ENCODE measurements around the gene PRCP.

Gene PRCP

GRCh38 chr11:82818409-82819043, 81.7 kb downstream of the PRCP start:
- H4K20me1 ChIP-seq (ENCODE audit: low read depth, low read length): no peaks in the 10 kb centered on the region
- H3K79me2 ChIP-seq (ENCODE audit: insufficient read depth, low read length): no peaks in the 10 kb centered on the region
- no peaks in the 10 kb centered on the region for H3K9me2 ChIP-seq (replicated peaks; ENCODE audit: insufficient read depth, low read length)
- no peak overlapping the region for H3K4me3 ChIP-seq (ENCODE audit: insufficient read depth, low read length, poor library complexity, severe bottlenecking)
- H3K4me2 ChIP-seq (ENCODE audit: low read depth, low read length, poor library complexity, severe bottlenecking): no peak overlapping the region
- no peaks in the 10 kb centered on the region for H3K9me3 ChIP-seq (ENCODE audit: insufficient read depth, low read length)
- no peak for TF ChIP-seq EZH2phosphoT487 (conservative IDR thresholded peaks at IDR 0.05; ENCODE audit: low read length)
- TF ChIP-seq CTCF (IDR thresholded peaks at IDR 0.05; ENCODE audit: insufficient read depth, low read length, poor library complexity, severe bottlenecking): no peak
- no peaks in the 10 kb centered on the region for H3K36me3 ChIP-seq (ENCODE audit: low read length)
- H3K27me3 ChIP-seq (ENCODE audit: low read length): no peaks in the 10 kb centered on the region
- H3K27ac ChIP-seq (ENCODE audit: low read depth, low read length): no peak overlapping the region
- no peaks in the 10 kb centered on the region for H3F3A ChIP-seq (ENCODE audit: insufficient read depth)
- H2AFZ ChIP-seq (ENCODE audit: low read depth, low read length, severe bottlenecking): no peak overlapping the region
- no peak overlapping the region for H3K9ac ChIP-seq (ENCODE audit: low read length)

- no peak overlapping the region for H3K4me2 ChIP-seq (ENCODE audit: low read depth, low read length, poor library complexity, severe bottlenecking)
- no peak overlapping the region for H3K27ac ChIP-seq (ENCODE audit: low read depth, low read length)
- no peaks in the 10 kb centered on the region for H4K20me1 ChIP-seq (ENCODE audit: low read depth, low read length)
- H3K9ac ChIP-seq (ENCODE audit: low read length): no peak overlapping the region
- no peaks in the 10 kb centered on the region for H3K79me2 ChIP-seq (ENCODE audit: insufficient read depth, low read length)
- no peaks in the 10 kb centered on the region for H3K36me3 ChIP-seq (ENCODE audit: low read length)
- no peak for TF ChIP-seq CTCF (IDR thresholded peaks at IDR 0.05; ENCODE audit: insufficient read depth, low read length, poor library complexity, severe bottlenecking)
- TF ChIP-seq EZH2phosphoT487 (conservative IDR thresholded peaks at IDR 0.05; ENCODE audit: low read length): no peak
- H3F3A ChIP-seq (ENCODE audit: insufficient read depth): no peaks in the 10 kb centered on the region
- no peaks in the 10 kb centered on the region for H3K9me3 ChIP-seq (ENCODE audit: insufficient read depth, low read length)
- H3K9me2 ChIP-seq (replicated peaks; ENCODE audit: insufficient read depth, low read length): no peaks in the 10 kb centered on the region
- H3K27me3 ChIP-seq (ENCODE audit: low read length): no peaks in the 10 kb centered on the region
- no peak overlapping the region for H2AFZ ChIP-seq (ENCODE audit: low read depth, low read length, severe bottlenecking)
- no peak overlapping the region for H3K4me3 ChIP-seq (ENCODE audit: insufficient read depth, low read length, poor library complexity, severe bottlenecking)
Measured at GRCh38 chr11:82815406-82815805, 84.8 kb downstream of the PRCP start.

GRCh38 chr11:82814379-82814778, 85.9 kb downstream of the PRCP start:
- Histone ChIP-seq H3K79me2 (ENCODE audit: insufficient read depth, low read length) (no peaks in the 10 kb centered on the region), H3K27ac (ENCODE audit: low read depth, low read length) (no peak overlapping the region), H3K4me2 (ENCODE audit: low read depth, low read length, poor library complexity, severe bottlenecking) (no peak overlapping the region), H3K9me2 (replicated peaks; ENCODE audit: insufficient read depth, low read length) (no peaks in the 10 kb centered on the region), H3K9me3 (ENCODE audit: insufficient read depth, low read length) (no peaks in the 10 kb centered on the region), H3K36me3 (ENCODE audit: low read length) (no peaks in the 10 kb centered on the region), H4K20me1 (ENCODE audit: low read depth, low read length) (no peaks in the 10 kb centered on the region), H3K9ac (ENCODE audit: low read length) (no peak overlapping the region), H3K4me3 (ENCODE audit: insufficient read depth, low read length, poor library complexity, severe bottlenecking) (no peak overlapping the region), H3F3A (ENCODE audit: insufficient read depth) (no peaks in the 10 kb centered on the region), H2AFZ (ENCODE audit: low read depth, low read length, severe bottlenecking) (no peak overlapping the region), H3K27me3 (ENCODE audit: low read length) (no peaks in the 10 kb centered on the region)
- TF ChIP-seq CTCF (IDR thresholded peaks at IDR 0.05; ENCODE audit: insufficient read depth, low read length, poor library complexity, severe bottlenecking) (no peak), EZH2phosphoT487 (conservative IDR thresholded peaks at IDR 0.05; ENCODE audit: low read length) (no peak)
